ENCODE results near the gene SH3RF3.

The SH3RF3 gene

DNA sequence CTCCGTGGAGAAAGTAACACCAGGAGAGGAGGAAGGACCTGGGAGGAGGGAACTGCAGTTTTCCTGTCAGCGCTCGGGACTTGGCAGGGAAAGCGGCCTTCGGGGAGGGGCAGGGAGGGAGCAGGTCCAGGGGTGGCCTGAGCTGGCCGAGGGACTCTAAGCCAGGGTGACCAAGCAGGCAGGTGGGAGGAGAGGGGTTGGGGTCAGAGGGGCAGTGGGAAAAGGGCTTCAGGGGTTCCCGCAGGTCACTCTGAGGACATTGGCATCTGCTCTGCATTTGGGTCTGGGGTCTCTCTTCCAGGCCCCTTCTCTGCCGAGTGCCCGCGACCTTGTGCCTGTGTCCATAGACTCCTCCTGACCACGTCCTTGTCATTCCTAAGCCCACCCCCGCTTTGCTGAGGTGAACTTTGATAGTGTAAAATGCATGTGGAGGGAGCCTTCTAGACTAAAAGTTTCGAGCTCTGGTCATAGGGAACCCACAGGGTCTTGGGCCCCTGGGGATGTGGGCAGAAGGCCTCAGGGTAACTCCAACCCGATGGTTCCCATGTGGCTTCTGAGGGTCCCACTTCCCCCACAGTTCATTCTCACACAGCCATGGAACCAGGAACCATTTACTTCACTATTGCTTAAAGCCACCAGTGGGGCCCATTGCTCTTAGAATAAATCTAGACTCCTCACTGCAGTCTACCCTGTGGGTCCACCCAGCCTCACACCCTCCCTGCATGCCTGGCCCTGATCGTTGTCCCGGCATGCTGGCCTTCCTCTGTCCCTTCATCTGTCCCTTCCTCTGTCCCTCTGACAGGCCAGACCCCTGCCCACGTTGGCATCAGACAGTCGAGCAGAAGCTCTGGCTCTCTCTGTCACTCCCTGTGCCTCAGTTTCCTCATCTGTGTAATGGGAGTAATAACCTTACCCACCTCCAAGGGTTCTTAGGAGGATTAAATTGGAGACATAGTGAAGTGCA, 255.6 kb downstream of the SH3RF3 start:
- no peak for DNase-seq

DNA sequence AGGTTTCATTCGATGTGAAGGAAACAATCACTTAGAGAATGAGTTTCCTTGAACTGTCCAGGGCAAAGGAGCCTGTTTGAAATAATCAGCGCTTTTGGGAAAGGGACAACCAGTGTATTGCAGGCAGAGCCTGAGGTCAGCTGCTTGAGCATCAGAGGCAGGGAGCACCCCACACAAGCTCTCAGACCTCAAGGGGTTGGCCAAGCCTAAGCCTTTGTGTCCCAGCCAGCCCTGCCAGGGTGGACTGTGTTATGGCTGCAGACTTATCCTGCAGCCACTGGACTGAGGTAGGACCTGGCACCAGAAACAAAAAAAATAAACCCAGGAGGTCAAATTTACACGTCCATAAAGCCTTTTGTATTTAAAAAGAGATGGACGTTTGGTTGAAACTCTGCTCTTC, 256.5 kb downstream of the SH3RF3 start:
- DNase-seq, result no peak

DNA sequence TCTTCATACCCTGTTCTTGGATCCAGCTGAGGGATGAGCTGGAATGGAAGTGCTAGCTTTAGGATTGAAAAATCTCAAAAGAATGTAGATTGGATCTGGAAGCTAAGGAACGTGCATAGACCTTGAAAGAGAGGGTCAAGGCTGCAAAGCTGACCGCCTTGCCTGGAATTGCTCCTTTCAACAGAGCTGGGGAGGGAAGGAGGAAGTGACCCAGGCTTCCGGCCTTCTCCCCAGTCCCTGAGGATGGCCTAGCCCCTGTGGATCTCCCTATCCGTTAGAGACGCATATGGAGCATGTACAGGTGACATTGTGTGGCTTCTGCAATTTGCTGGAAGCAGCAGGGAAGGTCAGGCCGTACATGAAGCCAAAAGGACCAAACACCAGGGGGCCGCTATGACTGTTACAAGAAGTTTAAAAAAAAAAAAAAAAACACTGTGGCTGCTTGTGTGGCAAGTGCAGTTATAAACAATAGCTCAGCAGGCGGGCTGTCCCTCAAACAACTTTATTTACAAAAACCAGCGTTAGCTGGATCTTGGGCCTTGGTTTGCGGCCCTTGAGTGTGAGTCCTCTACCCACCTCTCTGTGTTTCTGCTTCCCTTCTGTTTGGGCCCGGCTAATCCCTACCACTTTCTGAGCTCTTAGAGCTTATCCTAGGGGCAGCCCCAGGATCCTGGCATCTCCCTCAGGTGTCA, 257.1 kb downstream of the SH3RF3 start:
- no peak for DNase-seq

DNA sequence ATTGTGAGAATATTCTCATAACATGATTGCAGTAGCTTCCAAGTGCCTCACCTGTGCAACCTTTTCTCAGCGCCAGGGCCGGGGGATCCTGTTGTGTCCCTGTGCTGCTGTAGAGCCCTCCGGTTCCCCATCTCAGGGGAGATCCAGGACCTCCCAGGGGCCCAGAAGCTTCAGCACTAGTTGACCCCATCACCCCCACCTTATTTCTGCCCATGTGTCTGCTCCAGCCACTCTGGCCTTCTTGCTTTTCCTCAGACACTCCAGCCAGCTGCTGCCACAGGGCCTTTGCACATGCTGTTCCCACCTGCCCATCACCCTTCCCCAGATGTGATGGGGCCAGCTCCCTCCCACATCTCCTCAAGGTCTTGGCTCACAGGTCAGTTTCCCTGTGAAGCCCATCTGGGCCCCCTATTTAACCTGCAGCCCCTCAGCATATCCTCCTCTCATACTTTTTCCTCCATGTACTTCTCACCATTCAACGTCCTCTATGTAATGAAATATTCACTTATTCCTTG, 258.3 kb downstream of the SH3RF3 start:
- no peak for DNase-seq

DNA sequence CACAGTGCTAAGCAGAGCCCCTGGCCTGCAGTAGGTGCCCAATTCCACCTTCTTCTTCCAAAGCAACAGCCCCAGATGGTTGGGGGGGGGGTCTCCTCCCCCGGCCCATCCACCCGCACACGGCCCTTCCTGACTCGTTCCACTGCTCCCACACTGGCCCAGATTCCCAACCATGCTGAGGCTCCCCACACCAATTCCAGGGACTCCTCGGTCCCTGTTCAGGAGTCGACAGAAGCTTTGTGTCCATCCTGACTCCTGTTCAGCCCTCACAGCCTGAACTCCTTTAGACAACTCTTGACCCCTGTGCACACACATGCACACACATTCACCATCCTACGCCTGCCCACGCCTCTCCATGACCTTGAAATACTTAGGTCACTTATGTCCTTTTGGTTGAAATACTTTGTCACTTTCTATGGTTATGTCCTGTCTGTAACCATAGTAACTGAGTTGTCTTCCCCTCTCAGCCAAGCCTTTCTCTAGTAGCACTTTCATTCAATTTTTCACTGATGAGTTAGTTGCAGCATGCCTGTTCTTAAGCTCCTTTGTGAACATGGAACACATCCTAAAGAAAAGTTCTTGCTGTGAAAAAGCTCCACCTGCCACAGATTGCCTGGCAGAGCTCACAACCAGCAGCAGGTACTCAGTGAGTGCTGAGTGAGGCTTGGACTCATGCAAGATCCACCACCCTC, 258.9 kb downstream of the SH3RF3 start:
- DNase-seq, result no peak

DNA sequence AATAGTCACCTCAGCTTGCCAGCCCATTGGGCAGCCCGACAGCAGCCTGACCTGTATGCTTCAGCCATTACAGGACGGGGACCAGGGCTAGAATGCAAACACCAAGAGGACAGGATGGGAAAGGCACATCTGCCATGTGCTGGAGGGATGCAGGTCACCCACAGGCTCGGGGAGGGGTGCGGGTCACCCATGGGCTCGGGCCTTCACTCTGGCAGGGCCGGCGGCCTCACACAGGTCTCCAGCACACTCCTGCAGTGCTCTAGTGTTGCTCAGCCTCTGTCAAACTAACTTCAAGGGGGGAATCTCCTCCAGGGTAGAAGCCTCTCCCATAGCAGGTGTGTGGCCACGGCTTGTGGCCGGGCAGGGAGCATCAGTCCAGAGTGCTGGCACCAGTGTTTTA, 262.2 kb downstream of the SH3RF3 start:
- no peak for DNase-seq

DNA sequence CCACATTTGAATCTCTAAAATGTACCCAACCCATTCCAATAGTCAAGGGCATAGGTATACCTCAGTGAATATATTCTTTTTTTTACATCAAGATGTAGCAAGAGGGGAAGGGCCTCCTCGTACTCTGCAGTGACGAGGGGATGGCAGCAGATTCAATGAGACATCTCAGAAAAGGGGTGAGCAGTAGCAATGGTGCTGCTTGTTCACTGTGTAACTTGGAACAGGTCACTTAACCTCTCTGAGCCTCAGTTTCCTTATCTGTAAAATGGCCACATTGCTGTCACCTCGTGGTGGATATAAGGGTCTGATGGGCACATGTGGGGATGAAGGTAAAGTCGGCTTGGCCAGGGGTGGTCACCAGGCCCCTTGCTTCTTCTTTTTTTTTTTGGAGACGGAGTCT, 263.1 kb downstream of the SH3RF3 start:
- no peak for DNase-seq

DNA sequence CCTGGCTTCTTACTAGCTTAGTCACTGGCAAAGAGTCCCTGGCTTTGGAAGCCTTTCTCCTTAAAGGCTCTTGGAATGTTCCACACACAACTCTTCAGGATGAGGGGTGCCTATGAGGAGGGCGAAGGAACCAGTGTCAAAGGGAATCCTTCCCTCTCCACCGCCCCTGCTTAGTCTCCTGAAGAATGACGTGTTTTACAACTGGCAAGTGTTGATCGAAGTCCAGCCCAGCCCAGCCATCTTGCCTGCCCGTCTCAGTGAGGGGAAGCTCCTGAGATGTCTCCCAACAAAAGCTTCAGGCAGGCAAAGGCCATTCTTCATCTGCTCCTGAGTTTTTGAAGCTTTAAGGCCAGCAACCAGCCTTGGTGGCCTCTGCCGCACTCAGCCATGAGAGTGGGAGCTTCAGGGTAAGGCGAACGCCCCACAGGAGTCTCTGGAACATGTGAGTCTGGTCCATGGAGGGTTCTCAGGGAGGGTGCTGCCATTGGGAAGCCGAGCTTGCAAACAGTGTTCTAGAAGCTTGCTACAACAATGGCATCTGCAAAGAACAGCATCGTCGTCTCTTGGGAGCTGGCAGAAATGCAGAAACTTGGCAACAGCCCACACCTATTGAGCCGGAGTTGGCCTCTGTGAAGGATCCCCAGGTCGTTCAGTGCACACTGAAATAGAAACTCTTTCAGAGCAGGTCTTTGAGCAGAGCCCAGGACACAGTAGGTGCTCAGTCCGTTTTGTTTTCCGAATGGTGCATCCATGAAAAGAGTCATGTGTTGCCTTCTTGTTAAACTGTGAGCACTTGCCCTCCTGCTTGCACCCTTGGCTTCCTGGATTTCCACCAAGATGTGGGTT, 264.0 kb downstream of the SH3RF3 start:
- no peak for DNase-seq

DNA sequence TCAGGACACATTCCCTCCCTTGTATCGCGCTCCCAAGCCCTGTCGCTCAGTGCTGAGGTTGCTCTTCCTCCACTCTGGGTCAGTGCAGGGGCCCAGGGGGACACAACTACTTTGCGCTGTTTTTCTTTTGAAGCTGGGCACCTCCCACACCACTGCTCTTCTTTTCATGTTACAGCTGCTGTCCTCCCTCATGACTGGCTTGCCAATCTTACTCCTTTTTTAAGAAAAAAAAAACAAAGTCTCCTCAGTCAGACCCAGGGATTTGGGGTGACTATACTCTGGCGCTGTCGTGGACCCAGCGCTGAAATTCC, 264.6 kb downstream of the SH3RF3 start:
- no peak for DNase-seq

DNA sequence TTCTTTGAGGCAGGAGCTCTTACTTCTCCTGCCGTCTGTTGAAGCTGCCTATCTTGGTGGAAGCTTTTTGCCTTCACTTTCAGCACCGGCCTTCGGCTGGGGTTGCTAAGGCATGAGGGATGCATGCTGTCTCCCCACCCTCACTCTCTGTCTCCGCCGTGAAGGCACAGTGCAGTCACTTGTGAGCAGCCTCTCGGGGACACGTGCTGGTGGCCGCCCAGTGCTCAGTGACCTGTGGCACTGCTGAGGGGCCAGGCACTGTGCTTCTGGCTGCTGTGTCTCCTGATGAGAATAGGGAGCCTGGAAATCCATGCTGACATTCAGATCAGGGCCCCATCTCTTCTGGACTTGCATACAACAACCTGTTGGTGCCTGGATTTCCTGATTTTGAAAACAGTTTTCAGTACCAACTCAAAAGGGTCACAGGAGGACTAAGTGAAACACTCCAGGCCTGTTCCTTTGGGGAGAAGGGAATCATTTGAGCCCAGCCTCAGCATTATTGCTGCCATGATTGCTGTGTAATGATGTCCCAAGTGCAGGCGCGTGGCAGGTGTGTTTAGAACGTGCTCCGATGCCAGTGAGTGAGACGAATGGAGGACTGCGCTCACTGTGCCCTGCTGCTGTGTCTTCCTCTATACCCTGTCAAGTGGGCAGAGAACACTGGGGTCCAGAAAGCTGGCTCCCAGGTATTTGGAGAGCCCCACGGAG, 266.6 kb downstream of the SH3RF3 start:
- DNase-seq, result no peak

DNA sequence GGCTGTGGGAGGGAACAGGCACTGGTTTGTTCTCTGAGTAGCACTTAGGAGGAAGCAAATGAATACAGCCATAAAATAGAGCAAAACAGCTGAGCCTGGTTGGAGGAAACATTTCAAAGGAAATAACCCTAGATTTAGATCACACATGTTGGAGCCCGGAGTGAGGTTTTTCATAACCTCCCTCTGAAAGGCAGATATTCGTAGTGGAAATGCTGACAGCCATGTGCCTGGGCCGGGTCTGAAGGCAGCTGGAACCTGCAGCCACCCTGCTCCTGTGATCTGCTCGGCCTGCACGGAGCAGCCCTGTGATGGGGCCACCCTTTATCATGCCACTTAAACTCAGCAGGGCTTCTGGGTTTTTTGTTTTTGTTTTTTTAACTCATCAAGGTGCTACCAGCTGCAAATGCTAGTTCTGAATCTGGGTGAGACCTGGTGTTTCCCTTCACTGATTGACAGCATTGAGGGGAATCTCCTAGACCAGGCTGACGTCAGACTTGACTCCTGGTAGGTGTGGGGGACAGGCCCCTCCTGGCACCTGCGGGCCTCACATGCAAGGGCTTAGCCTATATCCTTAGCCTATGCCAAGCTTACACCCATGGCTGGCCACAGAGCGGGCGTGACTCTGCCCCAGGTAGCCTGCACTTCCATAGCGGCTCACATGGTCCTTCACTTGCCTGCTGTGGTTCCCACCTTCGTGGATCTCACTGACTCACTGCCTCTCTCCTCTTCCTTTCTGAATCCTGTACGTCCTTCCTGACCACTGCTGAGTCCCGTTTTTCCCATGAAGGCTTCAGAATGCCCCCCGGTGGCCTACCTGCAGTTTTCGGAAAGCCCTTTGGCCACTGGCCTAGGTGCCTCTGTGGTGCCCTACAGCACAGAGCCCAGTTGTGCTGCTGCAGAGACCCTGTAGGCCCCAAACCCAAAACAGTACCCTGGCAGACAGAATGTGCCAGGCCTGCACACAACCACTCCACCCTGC, 267.5 kb downstream of the SH3RF3 start:
- DNase-seq, result no peak

DNA sequence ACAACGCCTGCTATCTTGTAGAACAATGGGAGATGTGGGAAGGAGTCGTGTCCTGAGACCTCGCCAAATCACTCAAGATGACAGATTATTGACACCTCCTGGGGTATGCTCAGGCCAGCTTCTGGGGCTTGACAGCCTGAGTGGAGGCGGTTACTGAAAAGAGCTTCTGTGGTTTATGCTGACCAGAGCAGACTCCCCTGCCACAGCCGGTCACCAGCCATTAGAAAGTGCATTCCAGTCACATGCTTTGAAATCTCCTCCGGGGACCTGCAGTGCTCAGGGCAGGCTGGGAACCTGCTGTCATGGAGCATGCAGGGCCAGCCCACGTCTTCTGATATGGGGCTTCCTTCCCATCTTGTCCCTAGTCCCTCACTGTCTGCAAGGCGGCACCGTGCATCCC, 268.9 kb downstream of the SH3RF3 start:
- DNase-seq, result no peak

DNA sequence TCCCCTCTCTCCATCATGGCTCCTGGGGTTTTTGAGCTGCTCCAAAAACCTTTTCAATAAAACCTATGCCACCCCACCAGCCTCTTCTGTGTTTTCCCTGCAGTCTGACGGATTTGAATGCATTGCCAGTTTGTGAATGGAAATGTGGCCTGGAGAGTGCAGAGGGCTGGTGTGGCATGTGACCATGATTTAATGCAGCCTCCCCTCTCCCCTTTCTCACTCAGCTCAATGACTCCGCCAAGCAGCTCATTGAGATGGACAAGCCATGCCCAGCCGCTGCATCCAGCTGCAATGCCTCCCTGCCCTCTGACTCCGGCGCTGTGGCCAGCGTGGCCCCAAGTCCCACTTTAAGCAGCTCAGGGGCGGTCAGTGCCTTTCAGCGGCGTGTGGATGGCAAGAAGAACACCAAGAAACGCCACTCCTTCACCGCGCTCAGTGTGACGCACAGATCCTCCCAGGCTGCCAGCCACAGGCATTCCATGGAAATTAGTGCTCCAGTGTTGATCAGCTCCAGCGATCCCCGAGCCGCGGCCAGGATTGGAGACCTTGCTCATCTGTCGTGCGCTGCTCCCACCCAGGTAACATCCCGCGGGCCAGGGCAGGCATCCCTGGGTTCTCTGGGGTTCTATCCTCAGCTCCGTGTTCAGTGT, 269.5 kb downstream of the SH3RF3 start:
- no peak for DNase-seq

DNA sequence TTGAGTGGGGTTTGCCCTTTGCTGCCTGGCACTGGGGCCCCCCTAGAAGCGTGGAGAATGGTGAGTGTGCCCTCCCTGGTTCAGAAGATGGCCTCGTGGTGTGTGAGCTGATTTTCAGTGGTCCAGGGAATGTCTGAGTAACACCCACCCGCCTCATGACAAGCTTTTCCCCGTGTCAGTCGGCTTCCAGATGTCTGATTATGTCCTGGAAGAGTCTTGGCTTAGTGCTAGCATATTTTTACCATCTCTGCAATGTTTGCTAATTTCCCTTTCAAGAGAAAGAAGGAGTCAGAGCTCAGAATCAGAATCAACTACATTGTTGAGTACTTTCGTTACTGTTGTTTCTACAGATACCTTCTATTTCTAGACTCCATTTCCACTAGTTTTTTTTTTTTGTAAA, 270.1 kb downstream of the SH3RF3 start:
- no peak for DNase-seq

DNA sequence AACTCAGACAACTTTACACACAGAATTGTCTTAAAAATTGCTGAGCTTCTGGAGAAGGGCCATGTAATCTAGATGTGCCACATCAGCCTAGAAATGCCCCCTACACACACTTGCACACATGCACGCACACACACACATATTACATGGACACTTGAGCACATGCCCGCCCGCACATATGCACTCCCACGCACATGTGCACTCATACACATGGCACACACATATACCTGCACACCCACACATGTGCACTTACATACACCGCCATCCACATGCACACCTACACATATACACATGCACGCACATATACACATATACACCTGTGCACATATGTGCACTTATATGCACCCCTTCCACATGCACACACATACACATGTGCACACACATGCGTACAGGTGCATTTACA, 271.1 kb downstream of the SH3RF3 start:
- DNase-seq, result no peak

DNA sequence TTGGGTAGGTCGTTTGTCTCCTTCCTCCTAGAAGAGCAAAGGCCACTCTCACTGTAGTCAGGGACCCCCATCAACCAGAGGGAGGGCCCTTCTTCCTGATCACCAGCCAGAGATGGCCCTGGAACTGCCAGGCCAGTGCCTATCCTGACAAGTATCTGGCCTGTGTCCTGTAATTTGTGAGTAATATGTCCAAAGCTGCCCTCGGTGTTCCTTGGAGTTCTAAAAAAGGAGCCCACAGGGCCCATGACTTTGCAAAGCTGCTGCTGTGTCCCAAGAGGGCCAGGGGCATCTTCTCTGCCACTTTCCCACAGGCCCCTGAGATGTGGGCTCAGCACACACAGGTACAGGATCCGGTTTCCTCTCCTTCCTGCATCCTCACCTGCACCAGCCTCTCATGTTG, 272.4 kb downstream of the SH3RF3 start:
- no peak for DNase-seq

DNA sequence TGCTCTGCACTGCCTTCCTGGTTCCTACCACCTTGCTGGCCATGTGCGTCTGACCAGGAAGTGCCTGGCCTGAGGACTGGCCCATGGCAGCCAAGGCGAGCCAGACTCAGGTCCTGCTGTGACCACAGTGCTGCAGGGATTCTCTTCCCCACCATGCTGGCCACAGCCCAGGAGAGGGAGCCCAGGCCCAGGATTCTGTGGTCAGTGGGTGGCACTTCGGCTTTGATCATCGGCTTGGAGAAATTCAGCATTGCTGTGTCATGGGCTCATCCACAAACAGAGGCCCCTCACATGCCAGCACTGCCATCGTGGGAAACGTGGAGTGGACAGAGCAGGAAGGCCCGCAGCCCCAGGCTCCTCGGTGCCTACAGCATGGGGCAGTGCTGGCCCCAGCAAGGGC, 273.2 kb downstream of the SH3RF3 start:
- no peak for DNase-seq

DNA sequence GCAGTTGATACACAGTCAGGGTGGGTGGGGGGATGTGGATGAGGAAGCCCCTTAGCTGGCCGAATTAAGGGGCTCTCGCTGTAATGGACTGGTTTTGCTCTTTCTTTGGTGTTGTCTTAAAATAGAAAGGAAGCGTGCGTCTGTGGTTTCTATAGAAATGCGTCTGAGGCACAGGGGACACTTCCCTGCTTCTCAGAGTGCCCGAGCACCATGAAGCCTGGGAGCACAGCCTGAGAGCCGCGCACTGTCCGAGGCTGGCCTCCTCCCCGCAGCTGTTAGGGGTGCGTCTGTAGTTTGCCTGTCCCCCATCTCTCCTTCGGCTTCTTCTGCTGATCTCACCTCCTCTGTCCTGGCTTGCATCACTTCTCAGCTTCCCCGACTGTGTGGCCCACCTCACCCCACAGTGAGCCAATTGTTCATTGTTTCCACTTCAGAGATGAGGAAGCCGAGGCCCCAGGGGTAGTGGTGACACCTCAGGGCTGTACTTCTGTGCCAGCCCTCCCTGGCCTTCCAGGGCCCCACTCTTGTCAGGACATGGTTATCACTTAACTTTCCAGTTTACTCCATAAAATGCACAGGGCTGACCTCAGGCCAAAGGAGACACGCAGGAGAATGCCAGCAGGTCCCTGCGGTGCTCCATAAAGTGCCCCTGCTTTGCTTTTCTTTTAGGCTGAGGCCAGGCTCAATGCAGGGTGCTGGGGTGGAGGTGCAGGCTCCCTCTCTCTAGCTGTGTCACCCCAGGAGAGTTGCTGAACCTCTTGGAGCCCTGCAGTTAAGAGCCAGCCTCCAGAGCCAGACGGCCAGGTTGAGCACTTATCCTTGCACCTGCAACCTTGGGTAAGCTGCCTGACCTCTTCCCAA, 274.2 kb downstream of the SH3RF3 start:
- no peak for DNase-seq

DNA sequence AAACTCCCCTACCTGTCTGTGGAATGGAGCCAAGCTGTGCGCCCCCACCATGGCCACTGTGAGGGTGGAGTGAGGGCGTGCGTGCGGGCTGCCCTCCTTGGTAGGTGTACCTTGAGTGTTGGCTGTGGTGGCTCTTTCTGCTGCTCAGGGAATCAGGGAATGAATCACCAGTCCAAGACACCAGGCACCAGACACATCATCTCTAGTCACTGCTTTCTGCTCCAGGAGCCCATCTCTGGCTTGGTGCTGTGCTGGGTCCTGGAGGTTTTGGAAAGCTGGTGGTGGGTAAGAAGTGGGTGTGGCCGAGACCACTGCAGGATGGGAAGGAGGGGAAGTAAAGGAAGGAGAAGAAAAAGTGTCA, 274.8 kb downstream of the SH3RF3 start:
- DNase-seq, result no peak

Measured in OCI-M1 (cell line).